ENCODE results near the gene MSN.
"Not testable (repeated sequence)": the region's sequence is repeated elsewhere in the genome, so short reads cannot be mapped to it uniquely, and the experiment has no call there.

The MSN gene

DNA sequence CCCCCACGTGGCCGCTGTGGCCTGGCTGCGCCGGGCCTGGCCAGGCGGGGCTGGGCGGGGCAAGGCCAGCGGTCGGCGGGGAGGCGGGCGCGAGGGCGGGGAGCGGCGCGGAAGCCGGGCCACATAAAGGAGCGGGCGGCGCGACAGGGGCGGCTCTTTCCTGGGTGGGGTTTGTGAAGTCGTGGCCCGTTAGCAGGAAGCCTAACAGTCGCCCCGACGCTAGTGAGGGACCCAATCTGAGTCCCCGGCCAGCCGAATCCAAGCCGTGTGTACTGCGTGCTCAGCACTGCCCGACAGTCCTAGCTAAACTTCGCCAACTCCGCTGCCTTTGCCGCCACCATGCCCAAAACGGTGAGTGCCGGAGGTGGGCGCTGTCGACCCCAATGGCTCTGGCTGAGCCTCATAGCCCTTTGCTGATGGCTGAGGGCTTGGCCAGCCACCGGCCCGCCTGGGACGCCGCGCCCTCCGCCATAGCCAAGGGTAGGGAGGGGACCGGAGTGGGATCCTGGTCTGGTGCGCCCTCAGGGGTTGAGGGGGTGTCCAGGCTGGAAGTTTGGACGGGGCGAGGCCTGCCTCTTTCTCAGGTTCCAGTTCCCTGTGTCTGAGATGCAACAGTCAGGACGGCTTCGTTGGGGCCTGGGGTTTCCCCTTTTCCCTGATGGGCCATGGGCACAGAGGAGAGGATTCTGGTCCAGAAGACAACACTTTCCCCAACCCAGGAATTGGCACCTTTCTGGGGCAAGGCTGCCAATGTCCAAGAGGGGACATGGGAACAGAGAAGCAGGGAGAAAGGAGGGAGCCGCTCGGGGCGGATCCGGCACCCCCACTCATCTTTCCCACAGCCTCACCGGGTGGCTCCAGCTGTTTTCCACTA lies at the start of gene MSN:
TSS of gene MSN (plus strand) at position 152 of the 874 bp plus-strand sequence. CDS start at position 340, 188 bp downstream.
- DNase-seq (ENCODE audit: low spot score), result peak; percentile 43
- FAIRE-seq, result no peak

DNA sequence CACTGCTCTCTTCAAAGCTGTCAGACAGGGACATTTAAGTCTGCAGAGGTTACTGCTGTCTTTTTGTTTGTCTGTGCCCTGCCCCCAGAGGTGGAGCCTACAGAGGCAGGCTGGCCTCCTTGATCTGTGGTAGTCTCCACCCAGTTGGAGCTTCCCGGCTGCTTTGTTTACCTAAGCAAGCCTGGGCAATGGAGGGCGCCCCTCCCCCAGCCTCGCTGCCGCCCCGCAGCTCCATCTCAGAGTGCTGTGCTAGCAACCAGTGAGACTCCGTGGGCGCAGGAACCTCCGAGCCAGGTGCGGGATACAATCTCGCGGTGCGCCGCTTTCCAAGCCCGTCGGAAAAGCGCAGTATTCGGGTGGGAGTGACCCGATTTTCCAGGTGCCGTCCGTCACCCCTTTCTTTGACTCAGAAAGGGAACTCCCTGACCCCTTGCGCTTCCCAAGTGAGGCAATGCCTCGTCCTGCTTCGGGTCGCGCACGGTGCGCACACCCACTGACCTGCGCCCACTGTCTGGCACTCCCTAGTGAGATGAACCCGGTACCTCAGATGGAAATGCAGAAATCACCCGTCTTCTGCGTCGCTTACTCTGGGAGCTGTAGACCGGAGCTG lies 47.3 kb upstream of the MSN start:
- not testable (repeated sequence) for FAIRE-seq; DNase-seq (ENCODE audit: low spot score)

DNA sequence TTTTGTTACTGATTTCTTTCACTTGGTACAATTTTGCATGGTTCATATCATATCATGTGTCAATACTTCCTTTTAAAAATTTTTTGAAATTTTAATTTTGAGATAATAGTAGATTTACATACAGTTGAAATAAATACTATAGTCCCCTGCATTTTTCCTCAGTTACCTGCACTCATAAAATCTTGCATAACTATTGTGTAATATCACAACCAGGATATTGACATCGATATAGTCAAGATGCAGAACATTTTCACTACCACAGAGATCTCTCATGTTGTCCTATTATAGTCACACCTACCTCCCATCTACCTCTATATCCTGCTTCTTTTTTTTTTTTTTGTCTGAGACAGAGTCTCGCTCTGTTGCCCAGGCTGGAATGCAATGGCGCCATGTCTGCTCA lies 36.7 kb upstream of the MSN start:
- FAIRE-seq (no peak), DNase-seq (ENCODE audit: low spot score) (no peak)

DNA sequence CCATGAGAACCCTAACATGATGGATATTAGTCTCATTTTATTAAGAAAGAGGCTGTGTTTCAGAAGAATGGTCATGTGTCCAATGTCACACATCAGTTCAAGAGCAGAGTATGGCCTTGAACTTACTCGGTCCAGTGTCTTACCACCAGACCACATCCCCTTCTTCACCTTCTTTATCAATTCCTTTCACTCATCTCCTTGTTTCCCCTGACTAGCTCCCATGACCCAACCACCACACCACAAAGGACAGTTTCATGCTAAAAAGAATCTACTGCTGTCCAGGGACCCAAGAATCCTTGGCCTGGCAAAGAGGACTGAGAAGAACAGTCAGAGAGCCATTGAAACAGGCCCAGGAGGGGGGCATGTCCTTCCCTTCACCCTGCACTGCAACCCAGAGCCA lies 33.6 kb upstream of the MSN start:
- no peak for DNase-seq (ENCODE audit: low spot score)

DNA sequence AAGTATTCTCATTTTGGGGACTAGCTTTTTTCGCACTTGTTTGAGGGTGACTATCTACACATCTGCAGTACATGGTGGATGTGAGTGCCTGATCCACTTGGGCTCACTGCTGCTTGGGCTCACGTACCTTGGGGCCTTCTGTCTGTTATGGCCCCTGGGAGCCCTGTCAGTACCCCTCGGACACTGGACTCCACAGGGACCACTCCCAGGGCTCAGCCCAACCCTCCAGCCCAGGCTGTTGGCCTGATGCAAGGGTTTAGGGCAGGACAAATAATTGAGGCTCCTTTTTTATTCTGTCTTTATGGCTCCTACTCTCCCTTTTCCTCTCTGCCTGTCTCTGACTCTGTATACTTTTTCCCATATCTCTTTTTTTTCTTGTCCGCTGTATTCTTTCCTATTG lies 32.7 kb upstream of the MSN start:
- FAIRE-seq (no peak), DNase-seq (ENCODE audit: low spot score) (no peak)

More for the DNA sequence above, 33.6 kb upstream of the MSN start:
- no peak for FAIRE-seq

DNA sequence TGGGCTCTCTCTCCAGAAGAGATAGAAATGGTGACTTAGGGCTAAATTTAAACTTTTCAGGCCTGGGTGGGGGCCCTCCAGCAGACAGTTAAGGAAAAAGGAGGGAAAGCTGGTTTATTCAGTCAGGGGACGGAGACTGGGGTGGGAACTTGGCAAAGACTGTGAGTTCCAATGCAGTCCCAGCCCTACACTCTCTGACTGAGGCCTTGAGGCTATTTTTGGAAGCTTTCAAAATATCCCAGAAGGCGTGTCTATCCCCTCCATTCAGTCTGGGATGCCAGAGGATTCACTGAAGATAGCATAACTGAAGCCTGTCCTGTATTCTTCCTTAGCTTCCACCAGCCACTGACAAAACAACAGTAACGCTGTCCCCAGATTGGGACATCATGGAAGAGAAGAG lies 32.1 kb upstream of the MSN start:
- no peak for FAIRE-seq
- no peak for DNase-seq (ENCODE audit: low spot score)

DNA sequence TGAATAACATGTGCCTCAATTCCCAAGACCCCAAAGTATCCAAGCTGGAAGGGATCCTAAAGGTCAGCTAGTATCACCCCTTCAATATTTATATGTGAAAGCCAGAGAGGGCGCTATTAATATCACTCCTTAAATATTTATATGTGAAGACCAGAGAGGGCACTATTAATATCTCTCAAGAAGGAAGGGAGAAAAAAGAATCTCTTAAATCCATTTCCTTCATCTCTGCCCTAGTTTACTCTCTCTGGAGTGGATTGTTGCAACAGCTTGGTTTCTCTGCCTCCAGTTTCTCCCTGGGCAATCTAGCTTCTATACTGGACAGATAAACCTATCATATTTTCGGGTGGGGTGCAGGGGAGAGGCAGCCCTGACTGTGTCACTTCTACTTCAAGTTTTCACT lies 31.6 kb upstream of the MSN start:
- FAIRE-seq, result no peak

DNA sequence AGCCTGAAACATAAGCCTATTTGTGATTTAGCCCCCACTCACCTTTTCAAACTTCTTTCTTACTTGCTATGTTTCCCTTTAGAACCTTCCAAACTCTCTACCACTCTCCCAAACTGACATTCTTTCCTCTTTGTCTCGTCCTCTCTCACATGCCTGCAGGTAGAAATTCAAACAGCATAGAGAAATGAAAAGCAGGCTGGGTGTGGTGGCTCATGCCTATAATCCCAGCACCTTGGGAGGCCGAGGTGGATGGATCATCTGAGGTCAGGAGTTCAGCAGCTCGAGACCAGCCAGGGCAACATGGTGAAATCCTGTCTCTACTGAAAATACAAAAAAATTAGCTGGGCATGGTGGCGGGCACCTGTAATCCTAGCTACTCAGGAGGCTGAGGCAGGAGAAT lies 31.2 kb upstream of the MSN start:
- DNase-seq (ENCODE audit: low spot score); FAIRE-seq: not testable (repeated sequence)

More for the DNA sequence above, 31.6 kb upstream of the MSN start:
- no peak for DNase-seq (ENCODE audit: low spot score)

DNA sequence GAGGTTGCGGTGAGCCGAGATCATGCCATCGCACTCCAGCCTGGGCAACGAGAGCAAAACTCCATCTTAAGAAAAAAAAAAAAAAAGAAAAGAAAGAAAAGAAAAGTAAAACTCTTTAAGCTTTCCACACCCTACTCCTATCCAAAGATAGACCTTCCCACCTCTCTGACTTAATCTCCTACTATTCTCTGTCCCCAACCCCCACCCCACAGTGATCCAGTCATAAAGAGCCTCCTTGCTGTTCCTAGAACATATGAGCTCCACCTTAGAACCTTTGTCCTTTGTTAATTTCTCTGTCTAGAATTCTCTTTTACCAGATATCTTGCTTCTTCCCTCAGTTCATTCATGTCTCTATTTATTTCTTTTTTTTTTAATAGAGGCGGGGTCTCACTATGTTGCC lies 30.1 kb upstream of the MSN start:
- no peak for DNase-seq (ENCODE audit: low spot score)
- no peak for FAIRE-seq

DNA sequence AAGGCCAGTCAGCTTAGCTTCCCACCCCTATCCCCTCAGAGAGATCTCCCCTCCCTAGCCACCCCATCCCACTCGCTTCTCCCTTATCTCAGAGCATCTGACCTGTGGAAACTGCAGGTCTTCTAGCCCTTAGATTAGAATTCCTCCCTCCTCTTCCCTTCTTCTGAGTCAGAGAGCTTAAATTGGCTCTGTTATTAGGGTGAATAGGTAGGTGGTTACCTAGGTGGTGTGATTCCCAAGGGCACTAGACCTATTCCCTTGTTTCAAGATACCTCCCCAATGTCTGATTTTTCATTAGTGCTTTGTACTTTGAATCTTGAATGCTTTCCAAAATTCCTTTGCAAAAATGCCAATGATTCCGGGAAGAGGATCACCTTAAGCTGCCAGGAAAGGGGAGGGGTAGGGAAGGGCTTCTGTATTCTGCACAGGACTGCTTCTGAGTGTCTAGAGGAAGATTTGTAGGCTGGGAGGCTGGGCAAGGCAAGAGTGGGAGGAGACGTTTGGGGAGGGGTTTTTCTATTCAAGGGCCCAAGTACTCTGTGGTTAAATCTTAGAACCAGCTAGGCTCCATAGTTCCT lies 24.5 kb upstream of the MSN start:
- FAIRE-seq (no peak), DNase-seq (ENCODE audit: low spot score) (no peak)

DNA sequence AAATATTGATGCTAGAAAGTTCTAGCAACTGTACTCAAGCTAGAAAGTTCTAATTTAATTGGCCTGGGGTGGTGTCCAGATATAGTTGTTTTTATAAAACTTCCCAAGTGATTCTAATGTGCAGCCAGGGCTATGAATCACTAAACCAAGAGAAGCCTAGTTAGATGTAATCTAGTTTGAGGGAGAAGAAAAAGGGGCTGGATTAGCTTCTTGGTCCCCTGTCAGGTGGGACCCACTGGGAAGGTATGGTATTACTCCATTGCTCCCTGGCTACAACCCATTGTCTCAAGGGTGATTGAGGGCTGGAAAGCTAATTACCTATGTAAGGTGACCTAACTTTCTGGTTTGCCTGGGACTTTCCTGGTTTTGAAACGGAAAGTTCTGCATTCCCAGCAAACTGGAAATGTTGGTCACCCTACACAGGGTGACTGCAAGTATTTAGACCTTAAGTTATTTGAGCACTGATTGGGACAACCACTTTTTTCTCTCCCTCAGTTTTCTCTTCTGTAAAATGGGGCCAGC lies 23.9 kb upstream of the MSN start:
- no peak for DNase-seq (ENCODE audit: low spot score)
- FAIRE-seq, result no peak

DNA sequence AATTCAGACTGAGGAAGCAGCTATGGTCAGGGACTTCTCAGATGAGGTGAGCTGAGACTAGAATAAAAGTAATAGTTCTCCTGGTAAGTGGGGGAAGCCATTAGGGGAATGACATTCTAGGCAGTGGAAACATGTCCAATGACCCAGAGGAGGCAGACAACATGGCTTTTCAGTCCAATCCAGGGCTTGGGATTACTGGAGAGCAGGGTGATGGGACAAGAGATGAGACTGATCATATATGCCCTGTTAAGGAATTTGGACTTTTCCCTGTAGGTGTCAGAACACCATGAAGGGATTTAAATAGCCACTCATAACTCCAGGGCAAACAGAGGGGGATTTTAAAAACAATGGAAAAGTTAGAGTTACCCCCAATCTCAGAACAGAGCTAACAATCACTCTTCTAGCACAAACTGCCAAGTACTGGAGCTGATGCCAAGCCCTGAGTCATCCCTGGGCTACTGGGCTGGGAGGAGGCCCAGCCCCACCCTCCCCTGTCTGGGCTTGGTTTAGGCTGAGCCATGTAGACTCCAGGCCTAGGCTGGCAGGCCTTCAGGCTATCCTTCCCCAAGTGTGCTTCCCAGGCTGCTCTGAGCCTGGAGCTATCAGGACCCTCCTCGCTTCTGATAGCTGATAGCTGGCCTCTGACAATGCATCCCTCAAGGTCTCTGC lies 22.7 kb upstream of the MSN start:
- DNase-seq (ENCODE audit: low spot score) (peak; percentile 42), FAIRE-seq (peak; percentile 70)

DNA sequence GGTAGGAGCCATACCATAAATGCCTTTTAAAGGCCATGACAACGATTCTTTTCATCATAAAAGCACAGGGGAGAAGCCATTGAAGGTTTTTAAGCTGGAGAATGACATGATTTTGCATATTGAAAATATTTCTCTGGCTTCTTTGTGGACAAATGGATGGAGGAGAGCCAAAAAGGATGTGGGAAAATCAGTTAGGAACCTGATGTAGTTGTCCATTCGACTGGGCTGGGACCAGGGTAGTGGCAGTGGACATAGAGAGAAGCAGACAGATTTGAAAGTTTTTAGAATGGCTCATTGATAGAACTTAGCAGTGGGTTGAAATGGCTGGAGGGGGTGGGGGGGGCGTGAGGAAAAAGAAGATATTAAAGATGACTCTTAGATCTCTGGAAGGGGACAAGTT lies 19.7 kb upstream of the MSN start:
- DNase-seq (ENCODE audit: low spot score), result no peak
- no peak for FAIRE-seq

DNA sequence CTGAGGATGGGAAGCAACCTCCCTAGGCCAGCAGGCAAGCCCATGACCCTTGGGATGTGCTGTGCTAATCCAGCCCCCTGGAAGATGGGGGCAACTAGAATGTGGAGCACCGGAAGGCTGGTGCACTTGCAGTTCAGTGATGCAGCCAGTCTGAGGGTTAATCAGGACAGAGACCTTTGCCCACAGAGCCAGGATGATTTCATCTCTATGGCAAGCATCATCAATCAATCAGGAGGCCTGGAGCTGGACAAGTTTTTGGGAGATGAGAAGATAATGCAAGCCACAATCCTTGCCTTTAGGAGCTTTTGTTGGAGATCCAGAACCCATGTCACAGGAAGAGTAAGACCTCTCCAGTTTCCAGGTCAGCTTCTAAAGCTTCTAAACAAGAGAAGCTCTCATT lies 15.4 kb upstream of the MSN start:
- FAIRE-seq, result no peak
- DNase-seq (ENCODE audit: low spot score), result no peak

DNA sequence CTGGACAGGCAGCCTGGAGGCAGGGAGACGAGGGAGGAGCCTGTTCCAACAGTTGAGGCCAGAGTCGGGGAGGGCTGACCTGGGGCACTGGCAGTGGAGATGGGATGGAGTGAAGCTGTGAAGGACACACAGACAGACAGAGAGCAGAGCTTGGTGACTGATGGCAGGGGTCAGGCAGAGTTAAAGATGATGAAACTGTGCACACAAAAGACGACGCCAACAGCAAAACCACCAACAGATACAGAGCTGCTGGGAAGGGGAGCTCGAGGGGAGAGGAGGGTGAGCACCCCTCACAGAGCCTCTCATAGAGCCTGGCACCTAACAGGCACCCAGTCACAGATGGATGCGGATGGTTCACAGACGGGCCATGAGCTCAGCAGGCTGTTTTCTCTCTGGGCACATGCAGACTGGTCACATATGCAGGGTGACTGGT lies 10.4 kb upstream of the MSN start:
- DNase-seq (ENCODE audit: low spot score); FAIRE-seq: not testable (repeated sequence)

DNA sequence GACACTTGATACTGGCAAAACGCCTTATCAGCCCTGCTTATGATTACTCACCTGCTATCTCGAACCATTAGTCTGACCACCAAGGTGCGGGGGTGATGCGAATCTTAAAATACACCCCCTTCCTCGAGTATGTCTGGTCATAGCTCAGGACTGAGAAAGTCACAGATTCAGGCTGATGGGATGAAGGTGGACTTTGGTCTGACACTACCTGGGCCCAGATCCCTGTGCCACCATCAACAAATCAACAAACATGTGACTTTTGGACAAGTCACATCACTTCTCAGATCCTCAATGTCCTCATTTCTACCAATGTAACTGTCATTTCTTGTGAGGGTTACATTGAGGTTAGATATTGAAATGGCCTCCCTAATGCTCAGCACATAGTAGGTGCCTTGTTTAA lies 9.8 kb upstream of the MSN start:
- no peak for DNase-seq (ENCODE audit: low spot score)
- FAIRE-seq, result no peak

DNA sequence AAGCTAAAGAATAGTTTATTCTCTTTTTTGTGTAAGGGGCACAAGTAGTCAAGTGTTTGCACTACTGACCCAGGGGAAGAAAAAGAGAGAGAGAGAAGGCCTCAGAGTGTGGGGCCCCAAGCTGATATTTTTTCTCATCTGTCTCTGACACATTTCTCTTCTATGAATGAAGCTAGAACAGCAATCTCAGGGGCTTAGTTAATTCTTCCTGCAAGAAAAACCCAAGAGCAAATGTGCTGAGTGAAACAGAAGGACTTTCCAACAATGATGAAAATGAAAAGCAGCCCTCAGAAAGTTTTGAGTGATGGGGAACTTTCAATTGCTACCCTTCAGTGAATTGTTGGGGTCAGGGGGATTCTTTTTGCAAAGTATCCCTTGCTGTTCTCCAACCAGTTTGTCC lies 9.2 kb upstream of the MSN start:
- DNase-seq (ENCODE audit: low spot score) (no peak), FAIRE-seq (no peak)

DNA sequence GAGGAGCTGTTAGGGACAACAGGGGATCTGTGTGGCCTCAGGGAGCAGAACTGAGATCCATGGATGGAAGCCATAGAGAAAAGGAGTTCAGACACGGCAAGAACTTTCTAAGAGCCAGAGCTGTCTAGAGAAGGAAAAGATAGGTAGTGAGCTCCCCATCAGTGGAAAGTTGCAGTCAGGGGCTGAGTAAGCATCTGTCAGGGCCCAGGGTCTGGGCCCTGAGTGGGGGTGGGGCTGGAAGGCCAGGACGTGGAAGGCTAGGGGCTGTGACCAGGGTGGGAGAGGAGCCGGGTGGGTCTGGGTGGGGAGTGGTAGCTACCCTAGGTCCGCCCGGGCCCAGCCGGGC lies 324 bp upstream of the MSN start:
- FAIRE-seq, result no peak
- DNase-seq (ENCODE audit: low spot score), result no peak

DNA sequence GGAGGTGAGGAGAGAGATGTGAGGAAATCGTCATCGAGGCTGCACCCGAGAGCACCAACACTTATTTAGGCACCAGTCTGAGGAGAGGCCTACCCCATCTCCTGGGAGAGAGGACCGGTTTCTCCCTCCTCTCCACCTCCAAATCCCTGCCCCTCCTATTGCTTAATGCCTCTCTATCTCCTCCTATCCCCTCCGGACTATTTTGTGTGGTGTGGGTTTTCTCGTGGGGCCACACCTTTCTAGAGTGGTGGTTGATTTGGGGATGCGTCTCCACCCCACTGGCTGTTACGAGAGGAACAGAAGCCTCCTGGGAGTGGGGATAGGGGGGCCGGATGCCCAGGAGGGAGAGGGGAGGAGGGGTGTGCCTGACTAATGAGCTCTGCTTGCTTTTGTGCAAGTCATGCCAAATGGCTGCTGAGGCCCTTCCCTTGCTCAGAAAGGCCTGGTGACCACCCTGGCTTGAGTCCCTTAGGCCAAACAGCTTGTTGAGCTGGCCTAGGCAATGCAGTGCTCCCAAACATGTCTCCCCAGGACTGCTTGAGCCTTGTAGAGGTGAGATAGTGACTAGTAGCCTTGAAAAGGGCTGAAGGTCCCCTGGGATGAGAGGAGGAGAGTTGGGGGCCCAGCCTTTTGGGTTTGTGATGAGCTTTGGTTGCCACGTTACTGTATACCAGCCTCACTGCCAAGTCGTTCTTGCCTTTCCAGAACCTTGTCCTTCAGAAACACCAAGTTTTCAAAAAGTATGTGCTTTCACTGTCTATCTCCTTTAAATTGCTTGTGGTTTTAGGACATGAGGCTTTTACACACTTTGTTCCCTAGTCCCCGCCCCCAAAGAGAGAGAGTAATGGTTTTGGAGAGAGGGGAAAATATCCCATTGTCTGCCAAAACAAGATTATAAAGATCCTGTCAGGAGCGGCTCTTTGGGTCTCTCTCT lies 1.2 kb downstream of the MSN start:
- FAIRE-seq (peak; percentile 76), DNase-seq (ENCODE audit: low spot score) (peak; percentile 53)

DNA sequence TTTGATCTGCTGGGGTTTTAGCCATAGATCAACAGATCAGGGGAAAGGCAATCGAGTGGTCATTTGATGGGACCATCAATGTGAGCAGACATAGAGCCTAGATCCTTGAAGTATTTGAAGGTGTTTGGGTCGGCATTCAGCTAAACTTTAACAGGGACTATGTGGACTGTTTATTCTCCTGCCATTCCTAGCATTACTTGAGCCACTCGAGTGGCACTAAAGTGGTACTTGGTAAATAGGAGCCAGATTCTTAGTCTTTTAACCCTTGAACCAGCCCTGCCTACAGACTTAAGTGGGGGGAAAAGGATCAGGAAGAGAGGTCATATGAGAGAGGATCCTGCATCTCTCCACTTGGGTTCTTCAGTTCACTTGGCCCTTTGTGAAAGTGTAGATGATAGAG lies 3.8 kb downstream of the MSN start:
- no peak for DNase-seq (ENCODE audit: low spot score)
- no peak for FAIRE-seq

DNA sequence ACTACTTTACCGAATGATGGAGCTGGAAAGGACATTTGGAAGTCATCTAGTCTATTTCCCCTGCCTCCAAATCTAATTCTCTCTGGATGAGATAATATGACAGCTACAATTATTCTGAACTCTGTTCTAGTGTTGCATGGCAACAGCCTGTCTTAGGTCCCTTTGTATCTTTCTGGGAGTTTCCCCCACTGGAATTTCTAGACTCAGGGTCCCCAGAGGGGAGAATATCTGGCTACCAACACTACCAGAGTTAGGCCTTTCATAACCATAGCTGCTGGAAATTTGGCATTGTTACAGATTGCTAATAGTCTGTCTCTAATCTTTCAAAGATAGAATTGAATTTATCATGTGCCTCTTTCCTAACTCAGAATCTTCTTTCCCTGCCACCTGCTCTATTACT lies 4.5 kb downstream of the MSN start:
- no peak for DNase-seq (ENCODE audit: low spot score)

More for the DNA sequence above, 4.5 kb downstream of the MSN start:
- no peak for FAIRE-seq
